Mesothelial cell of epicardium (in vitro differentiated cells): ENCODE measurements around the gene ADORA2B. TPM values are rescaled to one million over a fixed set of nuclear protein-coding genes. Genes with fewer than 3 reads are reported as not detected.
A peak's percentile ranks its signal among the peaks of the same experiment; 100 is the strongest.

Source experiments
- DNase-seq, 2 experiments: peaks; one replicate each; pipeline ENCODE4 v3.0.0; 2021; ENCODE audit warnings: low spot score in 2 of 2; ENCODE audit not compliant: unreplicated experiment in 2 of 2
- H3K27ac Mint-ChIP-seq: 2 replicates; pipeline ENCODE4 v1.8.0; 2021; ENCODE audit warnings: mixed read lengths
- H3K27me3 Mint-ChIP-seq: 2 replicates; pipeline ENCODE4 v1.8.0; 2021; ENCODE audit warnings: low read depth, mixed read lengths
- H3K36me3 Mint-ChIP-seq: 2 replicates; pipeline ENCODE4 v1.8.0; 2021; ENCODE audit warnings: mixed read lengths
- H3K4me1 Mint-ChIP-seq: 2 replicates; pipeline ENCODE4 v1.8.0; 2021; ENCODE audit warnings: mixed read lengths
- H3K4me3 Mint-ChIP-seq: 2 replicates; pipeline ENCODE4 v1.8.0; 2021; ENCODE audit warnings: mild to moderate bottlenecking, moderate library complexity, mixed read lengths
- H3K9me3 Mint-ChIP-seq: 2 replicates; pipeline ENCODE4 v1.8.0; 2021; ENCODE audit warnings: mixed read lengths
- total RNA-seq: library from RNA; stranded (reverse); gene quantifications from 3 replicates; pipeline ENCODE4 v1.2.1, GENCODE V29; 2021
- TF ChIP-seq, protein P1 (sequence below): fragments of 200-600 bp; sonication (generic); IDR thresholded peaks from one replicate; pipeline ENCODE4 v1.5.0; 2021; ENCODE audit warnings: antibody characterized with exemption; ENCODE audit not compliant: unreplicated experiment

Gene ADORA2B
- total RNA-seq, 1 donor from 2014 or later: 4.6 TPM

- TF ChIP-seq, protein P1, sequence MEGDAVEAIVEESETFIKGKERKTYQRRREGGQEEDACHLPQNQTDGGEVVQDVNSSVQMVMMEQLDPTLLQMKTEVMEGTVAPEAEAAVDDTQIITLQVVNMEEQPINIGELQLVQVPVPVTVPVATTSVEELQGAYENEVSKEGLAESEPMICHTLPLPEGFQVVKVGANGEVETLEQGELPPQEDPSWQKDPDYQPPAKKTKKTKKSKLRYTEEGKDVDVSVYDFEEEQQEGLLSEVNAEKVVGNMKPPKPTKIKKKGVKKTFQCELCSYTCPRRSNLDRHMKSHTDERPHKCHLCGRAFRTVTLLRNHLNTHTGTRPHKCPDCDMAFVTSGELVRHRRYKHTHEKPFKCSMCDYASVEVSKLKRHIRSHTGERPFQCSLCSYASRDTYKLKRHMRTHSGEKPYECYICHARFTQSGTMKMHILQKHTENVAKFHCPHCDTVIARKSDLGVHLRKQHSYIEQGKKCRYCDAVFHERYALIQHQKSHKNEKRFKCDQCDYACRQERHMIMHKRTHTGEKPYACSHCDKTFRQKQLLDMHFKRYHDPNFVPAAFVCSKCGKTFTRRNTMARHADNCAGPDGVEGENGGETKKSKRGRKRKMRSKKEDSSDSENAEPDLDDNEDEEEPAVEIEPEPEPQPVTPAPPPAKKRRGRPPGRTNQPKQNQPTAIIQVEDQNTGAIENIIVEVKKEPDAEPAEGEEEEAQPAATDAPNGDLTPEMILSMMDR: no peak
- Mint-ChIP-seq H3K27me3 (no peaks in the 10 kb centered on the region), H3K4me1 (peaks cover 18% of the 10 kb centered on the region), H3K4me3 (peak overlapping the region; percentile 77), H3K9me3 (peaks cover 8% of the 10 kb centered on the region), H3K36me3 (peaks cover 35% of the 10 kb centered on the region), H3K27ac (peak overlapping the region; percentile 77)
- DNase-seq: peak; percentile 26 to 58
Observed at GRCh38 chr17:15999974-16000827, 55.3 kb downstream of the ADORA2B start.

GRCh38 chr17:16001226-16001897 lies 56.4 kb downstream of the ADORA2B start:
- Mint-ChIP-seq H3K27ac (peak overlapping the region; percentile 77), H3K9me3 (peaks cover 8% of the 10 kb centered on the region), H3K4me3 (peak overlapping the region; percentile 77), H3K4me1 (peaks cover 18% of the 10 kb centered on the region), H3K36me3 (peaks cover 43% of the 10 kb centered on the region), H3K27me3 (no peaks in the 10 kb centered on the region)
- TF ChIP-seq, protein P1: no peak
- DNase-seq: no peak

- Mint-ChIP-seq H3K9me3 (peaks cover 8% of the 10 kb centered on the region), H3K27ac (no peak overlapping the region), H3K27me3 (no peaks in the 10 kb centered on the region), H3K36me3 (peaks cover 53% of the 10 kb centered on the region), H3K4me1 (peaks cover 18% of the 10 kb centered on the region), H3K4me3 (no peak overlapping the region)
- TF ChIP-seq, protein P1: no peak
- no peak for DNase-seq
Observed at GRCh38 chr17:16002708-16003260, 57.9 kb downstream of the ADORA2B start.

DNA sequence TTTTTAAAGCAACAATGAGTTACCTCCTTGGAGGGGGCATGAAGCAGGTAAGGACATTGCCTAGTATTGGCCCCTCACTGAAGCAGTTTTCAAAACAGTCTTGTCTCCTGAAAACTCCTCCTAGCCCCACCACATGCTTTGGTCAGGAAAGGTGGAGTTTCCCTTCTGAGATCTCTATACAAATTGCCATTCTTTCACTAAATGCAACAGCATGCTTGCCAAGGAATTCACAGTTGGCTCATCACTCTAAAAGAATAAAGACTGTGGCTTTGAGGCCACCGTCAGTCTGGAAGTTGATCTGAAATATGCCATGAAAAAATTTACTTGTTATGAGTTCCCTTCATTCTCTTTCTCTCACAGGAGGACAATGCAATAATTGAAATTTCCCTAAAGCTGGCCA lies 58.9 kb downstream of the ADORA2B start:
- Mint-ChIP-seq H3K36me3 (peaks cover 64% of the 10 kb centered on the region), H3K27me3 (no peaks in the 10 kb centered on the region), H3K4me3 (no peak overlapping the region), H3K9me3 (peaks cover 8% of the 10 kb centered on the region), H3K4me1 (peaks cover 16% of the 10 kb centered on the region), H3K27ac (no peak overlapping the region)
- no peak for DNase-seq
- TF ChIP-seq, protein P1: no peak

DNA sequence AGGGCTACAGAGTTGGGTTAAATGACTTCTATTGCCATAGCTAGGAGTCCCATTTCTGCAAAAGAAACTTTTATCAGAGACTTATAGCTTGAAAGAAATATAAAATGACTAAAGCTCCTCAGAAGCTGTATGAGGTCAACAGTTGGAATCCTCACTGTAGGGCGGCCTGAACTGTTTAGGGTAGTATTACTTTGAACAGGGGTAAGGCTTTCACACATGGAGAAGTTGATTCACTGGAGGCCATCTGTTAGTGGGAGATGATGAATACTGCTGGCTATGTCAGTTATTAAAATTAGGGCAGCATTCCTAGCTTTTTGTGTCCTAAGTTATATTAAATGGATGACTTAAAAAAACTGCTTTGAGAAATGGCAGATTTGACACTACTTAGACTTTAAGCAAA lies 60.7 kb downstream of the ADORA2B start:
- Mint-ChIP-seq H3K4me1 (peaks cover 12% of the 10 kb centered on the region), H3K27me3 (no peaks in the 10 kb centered on the region), H3K36me3 (peaks cover 66% of the 10 kb centered on the region), H3K27ac (no peak overlapping the region), H3K4me3 (no peak overlapping the region), H3K9me3 (peaks cover 8% of the 10 kb centered on the region)
- no peak for DNase-seq
- TF ChIP-seq, protein P1: no peak
